Measurements from ENCODE around the gene EML5. TPM values are rescaled to one million over a fixed set of nuclear protein-coding genes. Genes with fewer than 3 reads are reported as not detected.
A peak's percentile ranks its signal among the peaks of the same experiment; 100 is the strongest.

The EML5 gene
- total and polyA plus RNA-seq, 8 donors, result 0.65 to 2.0 (median 1.3) TPM

DNA sequence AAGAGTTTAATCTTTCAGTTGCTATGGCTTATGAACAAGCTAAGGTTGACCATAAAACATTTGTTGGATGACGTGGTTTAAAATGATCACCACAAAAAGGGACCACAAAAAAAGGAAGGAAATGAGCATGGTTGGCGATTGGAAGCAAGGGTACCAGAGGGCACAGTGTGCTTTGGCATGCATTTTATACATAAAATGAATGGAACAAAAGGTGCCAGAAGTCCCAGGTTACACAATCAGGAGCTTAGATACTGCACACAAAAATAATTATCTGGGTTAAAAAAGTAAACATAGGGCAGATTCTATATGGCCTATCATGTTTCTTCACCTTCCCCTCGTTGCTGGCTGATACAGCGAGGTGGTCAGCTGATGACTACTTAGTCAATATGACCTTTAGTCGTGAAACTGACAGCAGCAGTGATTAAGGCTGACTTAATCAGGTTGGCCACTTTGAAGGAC lies 179.2 kb downstream of the EML5 start:
- no peak overlapping the region for H3K4me3 ChIP-seq
- peak overlapping the region; percentile 10 to 51 (median 28) for H3K27ac ChIP-seq
- 22 to 23% methylated on average over 5 of the region's 5 CpGs for WGBS, 2 donors
- H3K9me3 ChIP-seq, result no peaks in the 10 kb centered on the region
- H3K36me3 ChIP-seq, result peaks cover 0 to 30% (median 12%) of the 10 kb centered on the region in 3 donors
- intact Hi-C loops (cut with DNase I), result no loop called here
- ATAC-seq, result peak; percentile 92 to 95 (median 94)
- peaks cover 7 to 23% (median 18%) of the 10 kb centered on the region in 3 donors for H3K4me1 ChIP-seq
- no peaks in the 10 kb centered on the region for H3K27me3 ChIP-seq
- TF ChIP-seq, protein P1, sequence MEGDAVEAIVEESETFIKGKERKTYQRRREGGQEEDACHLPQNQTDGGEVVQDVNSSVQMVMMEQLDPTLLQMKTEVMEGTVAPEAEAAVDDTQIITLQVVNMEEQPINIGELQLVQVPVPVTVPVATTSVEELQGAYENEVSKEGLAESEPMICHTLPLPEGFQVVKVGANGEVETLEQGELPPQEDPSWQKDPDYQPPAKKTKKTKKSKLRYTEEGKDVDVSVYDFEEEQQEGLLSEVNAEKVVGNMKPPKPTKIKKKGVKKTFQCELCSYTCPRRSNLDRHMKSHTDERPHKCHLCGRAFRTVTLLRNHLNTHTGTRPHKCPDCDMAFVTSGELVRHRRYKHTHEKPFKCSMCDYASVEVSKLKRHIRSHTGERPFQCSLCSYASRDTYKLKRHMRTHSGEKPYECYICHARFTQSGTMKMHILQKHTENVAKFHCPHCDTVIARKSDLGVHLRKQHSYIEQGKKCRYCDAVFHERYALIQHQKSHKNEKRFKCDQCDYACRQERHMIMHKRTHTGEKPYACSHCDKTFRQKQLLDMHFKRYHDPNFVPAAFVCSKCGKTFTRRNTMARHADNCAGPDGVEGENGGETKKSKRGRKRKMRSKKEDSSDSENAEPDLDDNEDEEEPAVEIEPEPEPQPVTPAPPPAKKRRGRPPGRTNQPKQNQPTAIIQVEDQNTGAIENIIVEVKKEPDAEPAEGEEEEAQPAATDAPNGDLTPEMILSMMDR (IDR thresholded peaks at IDR 0.05), result no peak
- FAIRE-seq, result no peak
- peak in 4 of 6 donors; percentile 30 to 63 (median 44) for DNase-seq

DNA sequence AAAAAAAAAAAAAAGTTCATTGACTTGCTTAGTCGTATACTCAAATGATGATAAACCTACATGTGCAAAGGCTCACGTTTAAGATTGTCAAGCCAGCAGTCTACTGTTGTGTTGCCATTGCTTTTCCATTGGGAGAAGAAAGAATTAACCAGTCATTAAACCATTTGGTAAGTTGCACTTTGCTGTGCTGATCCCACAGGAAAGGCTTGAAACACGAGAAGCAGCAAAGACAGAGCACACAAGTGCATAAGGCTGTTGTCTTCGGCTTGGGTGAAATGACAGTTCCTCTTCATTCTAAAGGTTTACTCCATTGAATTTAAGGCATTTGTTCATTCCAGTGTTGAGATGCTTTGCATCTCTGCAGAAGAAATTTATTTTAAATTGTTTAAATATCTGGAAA lies 179.8 kb downstream of the EML5 start:
- no peak for FAIRE-seq
- TF ChIP-seq, protein P1 (IDR thresholded peaks at IDR 0.05), result no peak
- Histone ChIP-seq H3K36me3 (peaks cover 0 to 30% (median 16%) of the 10 kb centered on the region in 3 donors), H3K4me3 (no peak overlapping the region), H3K27ac (peak overlapping the region in 3 of 4 donors; percentile 8 to 51 (median 37)), H3K4me1 (peaks cover 7 to 23% (median 18%) of the 10 kb centered on the region in 3 donors), H3K27me3 (no peaks in the 10 kb centered on the region), H3K9me3 (no peaks in the 10 kb centered on the region)
- peak in 1 of 4 donors; percentile 10 for ATAC-seq
- DNase-seq, result no peak
- WGBS, 2 donors, result 71 to 75% methylated on average over 4 of the region's 4 CpGs
- intact Hi-C loops (cut with DNase I), result no loop called here

GRCh38 chr14:88611878-88612277 lies 180.9 kb downstream of the EML5 start:
- Histone ChIP-seq H3K27ac (no peak overlapping the region), H3K36me3 (peaks cover 0 to 30% (median 16%) of the 10 kb centered on the region in 3 donors), H3K4me1 (peaks cover 7 to 23% (median 18%) of the 10 kb centered on the region in 3 donors), H3K27me3 (no peaks in the 10 kb centered on the region), H3K4me3 (no peak overlapping the region), H3K9me3 (no peaks in the 10 kb centered on the region)
- intact Hi-C loops (cut with DNase I), result no loop called here
- FAIRE-seq (no peak), DNase-seq (no peak), ATAC-seq (no peak)
- TF ChIP-seq, protein P1 (IDR thresholded peaks at IDR 0.05), result no peak
- 46 to 58% methylated on average over 1 of the region's 1 CpG for WGBS, 2 donors

DNA sequence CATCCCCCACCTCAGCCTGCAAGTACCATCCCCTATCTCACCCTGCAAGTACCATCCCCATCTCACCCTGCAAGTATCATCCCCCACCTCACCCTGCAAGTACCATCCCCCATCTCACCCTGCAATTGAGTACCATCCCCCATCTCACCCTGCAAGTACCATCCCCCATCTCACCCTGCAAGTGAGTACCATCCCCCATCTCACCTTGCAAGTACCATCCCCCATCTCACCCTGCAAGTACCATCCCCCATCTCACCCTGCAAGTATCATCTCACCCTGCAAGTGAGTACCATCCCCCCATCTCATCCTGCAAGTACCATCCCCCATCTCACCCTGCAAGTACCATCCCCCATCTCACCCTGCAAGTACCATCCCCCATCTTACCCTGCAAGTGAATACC lies 184.9 kb downstream of the EML5 start:
- no peak for ATAC-seq
- Histone ChIP-seq H3K9me3 (no peaks in the 10 kb centered on the region), H3K4me1 (peaks cover 0 to 5% (median 0%) of the 10 kb centered on the region in 3 donors), H3K27me3 (no peaks in the 10 kb centered on the region), H3K4me3 (no peak overlapping the region), H3K27ac (no peak overlapping the region), H3K36me3 (peaks cover 0 to 55% (median 21%) of the 10 kb centered on the region in 3 donors)
- no peak for DNase-seq
- no peak for FAIRE-seq
- TF ChIP-seq, protein P1 (IDR thresholded peaks at IDR 0.05), result no peak
- intact Hi-C loops (cut with DNase I), result no loop called here

GRCh38 chr14:88605594-88605993 lies 187.2 kb downstream of the EML5 start:
- Histone ChIP-seq H3K36me3 (peaks cover 0 to 47% (median 27%) of the 10 kb centered on the region in 3 donors), H3K27me3 (no peaks in the 10 kb centered on the region), H3K27ac (no peak overlapping the region), H3K9me3 (no peaks in the 10 kb centered on the region), H3K4me1 (no peaks in the 10 kb centered on the region), H3K4me3 (no peak overlapping the region)
- FAIRE-seq (no peak), DNase-seq (no peak), ATAC-seq (peak in 1 of 4 donors; percentile 61)
- WGBS, 2 donors, result 80 to 86% methylated on average over 2 of the region's 2 CpGs
- TF ChIP-seq, protein P1 (IDR thresholded peaks at IDR 0.05), result no peak
- intact Hi-C loops (cut with DNase I), result no loop called here

Measured in pancreas (tissue), 10 donors.